ENCODE measurements around the gene PCDH15. TPM values are rescaled to one million over a fixed set of nuclear protein-coding genes. Genes with fewer than 3 reads are reported as not detected.

Gene PCDH15
- total RNA-seq, 1 donor from 2014 or later: 21.7 TPM

- Mint-ChIP-seq H3K4me3 (no peak overlapping the region), H3K9me3 (peaks cover 4% of the 10 kb centered on the region), H3K27me3 (ENCODE audit: low read depth) (no peaks in the 10 kb centered on the region), H3K36me3 (ENCODE audit: low read depth) (peaks cover 4% of the 10 kb centered on the region), H3K27ac (ENCODE audit: unreplicated experiment) (no peak overlapping the region), H3K4me1 (no peaks in the 10 kb centered on the region)
- DNase-seq (ENCODE audit: low read depth, low spot score): no peak
- TF ChIP-seq CTCF (conservative IDR thresholded peaks at IDR 0.05): no peak
These were observed 486.6 kb downstream of the PCDH15 start for GRCh38 chr10:54314430-54314829.

- TF ChIP-seq CTCF (conservative IDR thresholded peaks at IDR 0.05): no peak
- Mint-ChIP-seq H3K27me3 (ENCODE audit: low read depth) (no peaks in the 10 kb centered on the region), H3K36me3 (ENCODE audit: low read depth) (peaks cover 5% of the 10 kb centered on the region), H3K9me3 (peaks cover 2% of the 10 kb centered on the region), H3K4me3 (no peak overlapping the region), H3K4me1 (no peaks in the 10 kb centered on the region), H3K27ac (ENCODE audit: unreplicated experiment) (no peak overlapping the region)
- DNase-seq (ENCODE audit: low read depth, low spot score): no peak
These were observed 516.4 kb downstream of the PCDH15 start for GRCh38 chr10:54284526-54285193.

- no peak for TF ChIP-seq CTCF (conservative IDR thresholded peaks at IDR 0.05)
- Mint-ChIP-seq H3K27ac (ENCODE audit: unreplicated experiment) (no peak overlapping the region), H3K36me3 (ENCODE audit: low read depth) (no peaks in the 10 kb centered on the region), H3K4me3 (no peak overlapping the region), H3K4me1 (no peaks in the 10 kb centered on the region), H3K9me3 (no peaks in the 10 kb centered on the region), H3K27me3 (ENCODE audit: low read depth) (no peaks in the 10 kb centered on the region)
- no peak for DNase-seq (ENCODE audit: low read depth, low spot score)
These were observed 519.0 kb downstream of the PCDH15 start for GRCh38 chr10:54282012-54282411.

GRCh38 chr10:54266395-54266794, 534.6 kb downstream of the PCDH15 start:
- Mint-ChIP-seq H3K36me3 (ENCODE audit: low read depth) (peaks cover 3% of the 10 kb centered on the region), H3K9me3 (peaks cover 10% of the 10 kb centered on the region), H3K4me1 (no peaks in the 10 kb centered on the region), H3K4me3 (no peak overlapping the region), H3K27me3 (ENCODE audit: low read depth) (no peaks in the 10 kb centered on the region), H3K27ac (ENCODE audit: unreplicated experiment) (no peak overlapping the region)
- no peak for TF ChIP-seq CTCF (conservative IDR thresholded peaks at IDR 0.05)
- DNase-seq (ENCODE audit: low read depth, low spot score): no peak

- peaks cover 10% of the 10 kb centered on the region for H3K9me3 Mint-ChIP-seq
- no peak for TF ChIP-seq CTCF (conservative IDR thresholded peaks at IDR 0.05)
- no peak for DNase-seq (ENCODE audit: low read depth, low spot score)
- H3K4me3 Mint-ChIP-seq: no peak overlapping the region
- H3K4me1 Mint-ChIP-seq: peaks cover 4% of the 10 kb centered on the region
- peaks cover 3% of the 10 kb centered on the region for H3K36me3 Mint-ChIP-seq (ENCODE audit: low read depth)
- H3K27ac Mint-ChIP-seq (ENCODE audit: unreplicated experiment): no peak overlapping the region
- H3K27me3 Mint-ChIP-seq (ENCODE audit: low read depth): no peaks in the 10 kb centered on the region
These were observed 538.3 kb downstream of the PCDH15 start for GRCh38 chr10:54262726-54263125.

All from neural crest cell (in vitro differentiated cells).